HCEC 1CT (cell line): ENCODE data around the gene ACTN4.

Experiments used
- DNase-seq: peaks from one replicate; pipeline ENCODE4 v3.0.0-alpha.2; 2017

The ACTN4 gene

DNA sequence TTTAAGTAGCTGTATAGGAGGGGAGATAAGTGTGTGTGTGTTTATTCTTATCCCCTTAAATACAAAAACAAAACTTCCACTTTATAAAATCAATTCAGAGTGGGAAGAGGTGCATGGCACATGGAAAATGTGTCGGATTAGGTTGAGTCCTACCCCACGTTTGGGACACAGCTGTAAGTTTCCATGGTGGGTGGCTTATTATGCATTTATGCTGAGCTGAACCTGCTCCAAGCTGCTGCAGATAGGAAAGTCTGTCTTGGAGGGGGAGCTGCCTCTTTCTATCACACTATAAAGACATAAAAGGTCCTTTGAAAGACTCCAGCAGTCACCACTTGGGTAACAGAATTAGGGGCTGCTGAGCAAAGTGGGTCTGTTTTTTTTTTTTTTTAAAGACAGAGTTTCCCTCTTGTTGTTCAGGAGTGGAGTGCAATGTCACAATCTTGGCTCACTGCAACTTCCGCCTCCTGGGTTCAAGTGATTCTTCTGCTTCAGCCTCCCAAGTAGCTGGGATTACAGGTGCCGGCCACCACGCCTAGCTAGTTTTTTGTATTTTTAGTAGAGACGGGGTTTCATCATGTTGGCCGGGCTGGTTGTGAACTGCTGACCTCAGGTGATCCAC, 15.2 kb downstream of the ACTN4 start:
- DNase-seq, result no peak

GRCh38 chr19:38663156-38663651, 15.8 kb downstream of the ACTN4 start:
- no peak for DNase-seq

GRCh38 chr19:38663957-38664502, 16.6 kb downstream of the ACTN4 start:
- DNase-seq, result no peak

DNA sequence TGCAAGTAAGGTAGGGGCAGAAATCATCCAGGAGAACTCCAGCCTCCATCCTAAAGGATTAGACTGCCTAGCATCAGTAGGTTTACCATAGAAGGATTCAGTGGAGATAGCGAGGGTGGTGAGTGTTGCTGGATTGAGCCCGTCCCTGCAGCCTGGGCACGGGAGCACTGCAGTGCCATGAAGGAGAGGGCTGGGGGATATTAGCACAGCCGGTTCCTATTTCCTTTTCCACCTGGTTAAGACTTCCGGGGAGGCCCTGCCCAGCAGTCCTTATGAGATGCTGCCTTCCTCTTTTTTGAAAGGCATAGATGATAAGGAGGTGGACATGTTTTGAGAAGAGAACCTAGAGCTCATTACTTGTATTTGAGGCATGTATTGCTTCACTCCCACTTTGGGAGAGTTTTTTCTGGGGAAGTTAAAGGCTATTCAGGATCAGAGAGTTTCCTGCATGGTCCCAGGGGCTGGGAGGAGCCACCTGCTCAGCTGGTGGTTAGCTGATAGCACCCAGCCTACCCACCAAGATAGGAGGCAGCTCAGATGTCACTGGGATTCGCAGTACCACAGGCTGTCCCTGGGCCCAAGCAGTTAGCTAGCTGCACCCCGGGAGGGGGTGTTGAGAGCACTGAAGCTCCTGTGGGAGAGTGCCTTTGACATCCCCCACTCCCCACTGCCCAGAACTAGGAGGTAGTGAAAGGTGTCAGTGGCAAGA, 17.2 kb downstream of the ACTN4 start:
- peak; percentile 0 for DNase-seq

GRCh38 chr19:38665219-38665931, 17.9 kb downstream of the ACTN4 start:
- peak; percentile 0 for DNase-seq

DNA sequence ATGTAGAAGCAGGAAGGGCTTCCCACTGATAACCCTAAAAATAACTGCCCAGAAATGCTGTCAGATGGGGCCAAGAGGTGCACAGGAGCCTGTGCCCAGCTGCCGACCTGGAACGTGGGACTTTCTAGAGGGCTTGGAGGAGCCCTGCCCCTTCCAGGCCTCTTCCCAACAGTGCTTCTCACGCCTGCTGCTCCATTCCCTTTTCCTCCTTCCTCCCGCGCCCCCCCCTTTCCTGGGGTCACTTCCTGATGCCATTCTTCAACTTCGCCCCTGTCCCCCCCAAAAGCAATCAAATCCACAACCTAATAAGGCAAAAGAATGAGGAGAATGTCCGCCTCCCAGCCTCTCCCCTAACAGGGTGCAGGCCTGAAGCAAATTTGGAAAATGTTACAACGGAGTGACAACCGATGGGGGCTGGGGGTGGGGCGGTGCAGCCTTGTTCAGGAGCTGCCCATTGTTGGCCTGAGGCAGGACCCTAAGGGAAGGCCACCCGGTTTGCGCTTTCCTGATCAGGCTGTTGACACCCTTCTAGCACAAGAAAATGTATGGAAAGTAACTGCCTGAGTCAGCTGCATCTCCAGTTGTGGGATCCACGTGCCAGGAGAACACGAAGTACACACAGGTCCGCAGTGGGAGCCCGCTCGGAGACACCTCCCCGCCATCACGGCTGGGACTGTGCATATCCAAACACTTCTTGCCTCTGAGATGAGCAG, 18.7 kb downstream of the ACTN4 start:
- peak; percentile 83 for DNase-seq

- DNase-seq, result peak; percentile 80
Observed at GRCh38 chr19:38666663-38667511, 19.4 kb downstream of the ACTN4 start.

DNA sequence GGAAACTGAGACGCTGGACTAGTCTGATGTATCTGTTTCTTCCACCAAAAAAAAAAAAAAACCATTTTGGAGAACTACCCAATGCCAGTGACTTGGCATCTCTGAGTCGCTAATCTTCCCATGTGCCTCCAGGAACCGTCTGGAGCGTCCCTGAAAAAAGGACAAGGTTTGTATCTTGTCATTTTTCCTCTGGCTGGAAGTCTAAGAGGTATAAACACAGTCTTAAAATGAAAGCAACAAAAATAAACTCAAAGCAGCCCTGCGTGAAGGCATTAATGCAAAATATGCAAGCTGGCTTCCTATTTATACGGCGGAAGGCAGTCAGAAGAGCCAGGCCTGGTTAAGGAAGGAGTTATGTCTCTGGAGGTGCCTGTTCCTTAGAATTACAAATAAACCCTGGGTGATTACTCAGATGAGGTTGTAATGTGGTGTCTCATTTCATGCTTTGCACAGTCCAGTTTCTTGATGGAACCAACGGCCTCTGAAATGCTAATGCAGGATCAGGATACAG, 20.3 kb downstream of the ACTN4 start:
- peak; percentile 85 for DNase-seq

DNA sequence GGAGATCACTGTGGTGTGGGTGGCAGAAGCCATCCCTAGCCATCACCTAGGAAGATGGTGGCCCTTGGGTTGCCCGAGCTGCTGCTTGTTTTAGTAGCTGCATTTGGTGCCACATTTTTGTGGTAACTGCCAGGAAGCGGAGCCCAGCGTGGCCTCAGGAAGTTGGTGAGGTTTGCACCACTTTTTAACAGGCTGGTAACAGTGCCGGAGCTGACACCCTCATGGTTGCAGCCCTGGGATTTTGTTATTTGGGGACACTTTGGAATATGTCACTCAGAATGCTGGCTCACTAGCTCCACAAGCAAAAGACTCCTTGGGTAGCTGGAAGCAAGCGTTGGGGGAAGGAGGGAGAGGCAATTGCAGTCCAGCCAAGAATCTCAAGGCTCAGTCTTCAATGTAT, 22.1 kb downstream of the ACTN4 start:
- no peak for DNase-seq

GRCh38 chr19:38670921-38671398, 23.5 kb downstream of the ACTN4 start:
- DNase-seq, result no peak

DNA sequence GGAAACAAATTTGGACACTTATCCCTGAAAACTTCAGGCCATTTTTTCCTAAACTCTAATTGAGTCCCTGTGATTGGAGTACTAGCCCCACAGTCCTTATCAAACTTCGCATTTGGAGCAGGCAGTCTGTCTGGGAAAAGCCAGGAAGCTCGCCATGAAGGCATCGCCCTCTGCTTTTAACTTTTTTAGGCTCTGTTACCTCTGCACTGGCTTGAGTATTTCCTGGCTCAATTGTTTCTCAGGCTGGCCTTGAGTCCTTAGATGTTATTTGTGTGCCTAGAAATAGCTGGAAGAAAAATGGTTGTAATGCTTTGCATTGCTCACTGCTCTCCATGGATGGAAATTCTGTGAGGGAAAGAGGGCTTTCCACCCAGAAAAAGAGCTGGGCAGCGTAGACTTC, 24.2 kb downstream of the ACTN4 start:
- DNase-seq, result no peak

DNA sequence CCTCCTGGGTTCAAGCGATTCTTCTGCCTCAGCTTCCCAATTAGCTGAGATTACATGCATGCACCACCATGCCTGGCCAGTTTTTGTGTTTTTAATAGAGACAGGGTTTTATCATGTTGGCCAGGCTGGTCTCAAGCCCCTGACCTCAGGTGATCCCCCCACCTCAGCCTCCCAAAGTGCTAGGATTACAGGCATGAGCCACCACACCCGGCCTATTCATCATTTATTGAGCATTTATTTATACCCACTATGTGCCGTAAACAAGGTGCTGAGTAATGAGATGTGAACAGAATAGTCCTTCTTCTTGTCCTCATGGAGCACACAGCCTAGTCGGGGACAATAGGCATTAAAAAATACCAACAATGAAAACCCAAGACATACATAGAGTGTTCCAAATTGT, 25.6 kb downstream of the ACTN4 start:
- DNase-seq, result no peak

DNA sequence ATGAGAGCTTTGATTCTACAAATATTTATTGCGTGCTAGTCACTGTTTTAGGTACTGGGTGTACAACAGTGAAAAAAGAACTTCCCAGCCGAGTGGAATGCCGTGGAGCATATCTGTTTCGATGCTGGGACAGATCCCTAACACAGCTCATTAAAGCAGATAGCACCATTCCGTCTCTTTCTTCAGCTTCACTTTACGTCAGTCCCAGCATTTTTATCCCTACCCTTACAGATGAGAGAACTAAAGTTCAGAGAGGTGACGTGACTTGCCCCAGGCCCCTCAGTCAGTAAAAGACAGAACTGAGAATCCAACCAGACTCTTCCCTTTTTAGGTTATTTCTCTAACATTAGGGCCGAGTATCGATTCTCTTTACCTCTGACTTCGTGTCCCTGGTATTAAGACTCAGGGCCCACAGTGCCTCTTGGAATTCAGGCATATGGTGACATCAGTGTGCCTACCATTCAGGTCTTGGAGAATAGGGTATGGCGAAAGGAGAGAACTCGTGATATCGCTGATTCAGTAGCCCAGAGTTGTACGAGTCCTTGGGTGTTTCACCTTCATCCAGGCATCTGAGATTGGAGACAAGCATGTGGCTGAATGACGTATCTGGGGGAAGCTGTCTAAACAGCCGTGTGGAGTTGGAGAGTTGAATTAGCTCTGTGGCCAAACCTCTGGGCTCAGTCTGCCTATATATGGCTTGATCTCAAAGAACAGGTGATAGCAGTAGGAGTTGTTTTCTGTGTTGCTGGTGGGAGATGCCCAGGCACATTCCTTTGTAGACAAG, 27.1 kb downstream of the ACTN4 start:
- DNase-seq, result no peak

- DNase-seq, result no peak
Observed at GRCh38 chr19:38675611-38676010, 28.2 kb downstream of the ACTN4 start.

GRCh38 chr19:38676023-38676877, 28.8 kb downstream of the ACTN4 start:
- peak; percentile 22 for DNase-seq

DNA sequence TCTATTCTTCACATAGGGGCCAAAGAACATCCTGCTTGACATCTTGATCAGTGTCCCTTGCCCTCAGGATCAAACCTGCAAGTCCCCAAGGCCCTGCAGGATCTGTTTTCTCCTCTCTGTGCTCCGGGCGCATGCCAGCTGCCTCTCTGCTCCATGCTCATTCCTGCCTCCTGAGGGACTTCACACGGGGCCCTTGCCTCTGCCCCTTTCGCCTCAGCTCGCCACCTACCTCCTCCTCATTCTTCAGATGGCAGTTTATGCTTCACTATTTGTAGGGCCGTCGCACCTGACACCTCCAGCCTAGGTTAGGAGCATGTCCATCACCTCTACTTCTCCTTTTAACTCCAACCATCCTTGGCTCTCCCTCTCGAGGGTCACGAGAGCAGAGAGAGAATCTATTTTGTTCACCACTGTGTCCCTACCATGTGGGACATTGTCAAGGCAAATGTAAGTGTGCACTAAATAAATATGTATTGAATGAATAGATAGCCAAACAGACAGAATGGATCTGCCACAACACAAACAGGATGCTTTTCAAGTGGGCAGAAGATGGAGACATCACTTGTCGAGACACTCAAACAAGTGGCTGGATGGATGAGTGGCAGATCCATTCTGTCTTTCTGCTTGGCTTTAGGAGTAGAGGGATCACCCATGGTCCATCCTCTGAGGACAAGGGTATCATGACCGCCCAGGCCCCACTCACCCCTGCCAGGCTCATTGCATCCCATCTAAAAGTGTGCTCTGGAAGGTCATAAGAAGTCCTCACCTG, 29.6 kb downstream of the ACTN4 start:
- DNase-seq, result no peak

GRCh38 chr19:38678217-38678890, 30.9 kb downstream of the ACTN4 start:
- no peak for DNase-seq

DNA sequence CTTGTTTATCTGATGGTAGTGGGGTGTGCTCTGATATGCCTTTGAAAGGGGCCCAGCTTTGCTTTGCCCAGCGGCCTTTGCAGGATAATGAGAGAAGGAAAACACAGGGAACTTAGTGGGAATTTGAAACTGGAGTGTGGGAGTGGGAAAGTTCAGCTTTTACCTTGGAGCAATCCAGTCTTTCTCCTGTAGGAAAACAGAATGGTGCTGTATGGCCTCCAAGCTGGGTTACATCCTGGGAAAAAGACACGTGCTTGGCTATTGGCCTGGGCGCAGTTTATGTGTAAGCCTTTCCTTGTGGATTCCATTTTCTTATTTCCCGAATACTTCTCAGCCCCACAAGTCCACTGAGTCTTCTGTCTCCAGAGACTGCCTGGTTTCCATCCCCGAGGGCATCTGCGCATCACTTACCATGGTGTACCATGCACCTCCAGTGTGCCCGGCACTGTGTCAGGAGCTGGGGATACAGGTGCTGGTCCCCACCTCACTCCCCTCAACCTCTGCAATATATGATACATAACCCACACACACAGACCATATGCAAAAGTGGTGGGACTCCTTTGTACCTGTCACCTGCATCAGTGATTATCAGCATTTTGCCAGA, 31.5 kb downstream of the ACTN4 start:
- no peak for DNase-seq
